GM21367 (cell line): ENCODE measurements around the gene LRGUK.

ENCODE experiments used
- ATAC-seq: cut with Tn5 transposase; IDR thresholded peaks from one replicate; pipeline ENCODE4 v1.9.1; 2021; ENCODE audit not compliant: unreplicated experiment

Gene LRGUK

GRCh38 chr7:134298902-134299683 is 172.0 kb downstream of the LRGUK start:
- ATAC-seq: no peak

- no peak for ATAC-seq
Measured at GRCh38 chr7:134300988-134301387, 173.8 kb downstream of the LRGUK start.

- ATAC-seq: no peak
Measured at GRCh38 chr7:134301592-134301991, 174.5 kb downstream of the LRGUK start.

GRCh38 chr7:134302120-134302519 is 175.0 kb downstream of the LRGUK start:
- ATAC-seq: no peak

GRCh38 chr7:134307320-134307719 is 180.2 kb downstream of the LRGUK start:
- ATAC-seq: no peak

- ATAC-seq: no peak
Measured at GRCh38 chr7:134308548-134308947, 181.4 kb downstream of the LRGUK start.

- ATAC-seq: no peak
Measured at GRCh38 chr7:134311807-134312206, 184.7 kb downstream of the LRGUK start.

GRCh38 chr7:134312717-134313116 is 185.6 kb downstream of the LRGUK start:
- ATAC-seq: no peak

- ATAC-seq: no peak
Measured at GRCh38 chr7:134313543-134313942, 186.4 kb downstream of the LRGUK start.
